ENCODE results near the gene PCDHB7.
"Not testable (repeated sequence)": the region's sequence is repeated elsewhere in the genome, so short reads cannot be mapped to it uniquely, and the experiment has no call there.

The PCDHB7 gene

DNA sequence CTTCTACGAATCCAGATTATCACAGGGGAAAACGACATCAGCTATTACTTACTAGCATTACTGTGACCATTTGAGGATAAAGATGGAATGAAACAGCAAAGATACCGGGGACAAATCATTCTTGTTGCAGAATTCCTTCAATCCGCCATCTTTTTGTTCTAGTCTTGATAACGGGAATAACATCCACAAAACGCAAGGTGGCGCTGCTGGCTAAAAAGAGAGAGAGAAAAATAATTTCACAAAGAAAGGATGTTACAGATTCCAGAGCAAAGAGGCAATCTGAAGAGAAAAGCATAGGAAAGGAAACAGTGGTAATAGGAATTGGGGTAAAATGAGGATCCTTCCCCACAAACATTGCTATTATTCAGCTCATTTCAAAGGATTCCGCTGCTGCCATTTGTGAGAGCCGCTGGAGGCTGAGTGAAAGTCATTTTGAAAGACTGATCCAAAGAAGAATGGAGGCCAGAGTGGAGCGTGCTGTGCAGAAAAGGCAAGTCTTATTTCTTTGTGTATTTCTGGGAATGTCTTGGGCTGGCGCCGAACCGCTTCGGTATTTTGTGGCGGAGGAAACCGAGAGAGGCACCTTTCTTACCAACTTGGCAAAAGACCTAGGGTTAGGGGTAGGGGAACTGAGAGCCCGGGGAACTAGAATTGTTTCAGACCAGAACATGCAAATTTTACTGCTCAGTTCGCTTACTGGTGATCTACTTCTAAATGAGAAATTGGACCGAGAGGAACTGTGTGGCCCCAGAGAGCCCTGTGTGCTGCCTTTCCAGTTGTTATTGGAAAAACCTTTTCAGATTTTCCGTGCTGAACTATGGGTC, at the start of gene PCDHB7:
Gene PCDHB7 (plus strand): TSS at position 264 of the 824 bp plus-strand sequence. CDS start 192 bp downstream, at position 456.
- DNase-seq (ENCODE audit: low read depth) = no peak

DNA sequence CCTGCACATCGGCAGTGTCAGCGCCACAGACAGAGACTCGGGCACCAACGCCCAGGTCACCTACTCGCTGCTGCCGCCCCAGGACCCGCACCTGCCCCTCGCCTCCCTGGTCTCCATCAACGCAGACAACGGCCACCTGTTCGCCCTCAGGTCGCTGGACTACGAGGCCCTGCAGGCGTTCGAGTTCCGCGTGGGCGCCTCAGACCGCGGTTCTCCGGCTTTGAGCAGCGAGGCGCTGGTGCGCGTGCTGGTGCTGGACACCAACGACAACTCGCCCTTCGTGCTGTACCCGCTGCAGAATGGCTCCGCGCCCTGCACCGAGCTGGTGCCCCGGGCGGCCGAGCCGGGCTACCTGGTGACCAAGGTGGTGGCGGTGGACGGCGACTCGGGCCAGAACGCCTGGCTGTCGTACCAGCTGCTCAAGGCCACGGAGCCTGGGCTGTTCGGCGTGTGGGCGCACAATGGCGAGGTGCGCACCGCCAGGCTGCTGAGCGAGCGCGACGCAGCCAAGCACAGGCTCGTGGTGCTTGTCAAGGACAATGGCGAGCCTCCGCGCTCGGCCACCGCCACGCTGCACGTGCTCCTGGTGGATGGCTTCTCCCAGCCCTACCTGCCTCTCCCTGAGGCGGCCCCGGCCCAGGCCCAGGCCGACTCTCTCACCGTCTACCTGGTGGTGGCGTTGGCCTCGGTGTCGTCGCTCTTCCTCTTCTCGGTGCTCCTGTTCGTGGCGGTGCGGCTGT, 48.9 kb upstream of the PCDHB7 start:
- not testable (repeated sequence) for DNase-seq (ENCODE audit: low read depth)

DNA sequence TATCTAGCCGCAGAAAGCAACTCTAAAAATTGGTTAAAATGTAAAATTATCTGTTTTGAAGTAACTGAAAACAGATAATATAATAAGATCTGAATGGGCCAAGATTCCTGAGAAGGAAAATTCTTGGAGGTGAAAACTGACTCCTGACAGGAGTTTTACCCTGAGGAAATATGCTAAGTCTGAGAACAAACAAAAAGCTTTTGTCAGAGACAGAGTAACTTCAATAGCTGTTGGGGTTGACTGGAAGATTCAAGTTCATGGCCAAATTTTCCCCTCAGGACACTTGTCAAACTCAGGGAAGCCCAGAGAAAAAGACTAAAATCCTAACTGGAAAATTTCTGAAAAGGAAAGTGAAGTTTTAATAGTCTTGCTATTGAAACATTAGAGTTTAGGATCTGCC, 45.1 kb upstream of the PCDHB7 start:
- no peak for DNase-seq (ENCODE audit: low read depth)

DNA sequence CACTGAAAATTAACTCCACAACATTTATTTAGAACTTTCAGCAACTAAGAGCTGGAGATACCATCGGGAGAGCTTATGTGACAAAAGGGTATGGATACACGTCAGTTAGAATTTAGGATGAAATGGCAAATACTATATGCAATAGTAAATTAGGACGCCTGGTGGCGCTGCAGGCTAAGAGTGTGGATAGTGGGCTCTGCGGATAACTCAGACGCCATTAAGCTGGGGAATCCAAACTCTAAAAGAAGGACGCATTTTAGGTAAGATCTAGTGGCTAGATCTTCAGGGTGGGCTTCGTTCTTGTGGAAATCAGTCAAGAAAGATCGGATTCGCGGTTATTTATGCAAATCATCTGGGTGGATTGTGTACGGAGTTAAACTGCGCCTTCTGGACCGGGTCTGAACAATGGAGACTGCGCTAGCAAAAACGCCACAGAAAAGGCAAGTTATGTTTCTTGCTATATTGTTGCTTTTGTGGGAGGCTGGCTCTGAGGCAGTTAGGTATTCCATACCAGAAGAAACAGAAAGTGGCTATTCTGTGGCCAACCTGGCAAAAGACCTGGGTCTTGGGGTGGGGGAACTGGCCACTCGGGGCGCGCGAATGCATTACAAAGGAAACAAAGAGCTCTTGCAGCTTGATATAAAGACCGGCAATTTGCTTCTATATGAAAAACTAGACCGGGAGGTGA, 37.3 kb upstream of the PCDHB7 start, which contains the start of gene PCDHB5:
Gene PCDHB5 (plus strand): TSS at position 177 of the 688 bp plus-strand sequence. CDS start 229 bp downstream, at position 406.
- no peak for DNase-seq (ENCODE audit: low read depth)

DNA sequence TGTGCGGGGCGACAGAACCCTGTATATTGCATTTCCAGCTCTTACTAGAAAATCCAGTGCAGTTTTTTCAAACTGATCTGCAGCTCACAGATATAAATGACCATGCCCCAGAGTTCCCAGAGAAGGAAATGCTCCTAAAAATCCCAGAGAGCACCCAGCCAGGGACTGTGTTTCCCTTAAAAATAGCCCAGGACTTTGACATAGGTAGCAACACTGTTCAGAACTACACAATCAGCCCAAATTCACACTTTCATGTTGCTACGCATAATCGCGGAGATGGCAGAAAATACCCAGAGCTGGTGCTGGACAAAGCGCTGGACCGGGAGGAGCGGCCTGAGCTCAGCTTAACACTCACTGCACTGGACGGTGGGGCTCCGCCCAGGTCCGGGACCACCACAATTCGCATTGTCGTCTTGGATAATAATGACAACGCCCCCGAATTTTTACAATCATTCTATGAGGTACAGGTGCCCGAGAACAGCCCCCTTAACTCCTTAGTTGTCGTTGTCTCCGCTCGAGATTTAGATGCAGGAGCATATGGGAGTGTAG, 36.7 kb upstream of the PCDHB7 start:
- no peak for DNase-seq (ENCODE audit: low read depth)

DNA sequence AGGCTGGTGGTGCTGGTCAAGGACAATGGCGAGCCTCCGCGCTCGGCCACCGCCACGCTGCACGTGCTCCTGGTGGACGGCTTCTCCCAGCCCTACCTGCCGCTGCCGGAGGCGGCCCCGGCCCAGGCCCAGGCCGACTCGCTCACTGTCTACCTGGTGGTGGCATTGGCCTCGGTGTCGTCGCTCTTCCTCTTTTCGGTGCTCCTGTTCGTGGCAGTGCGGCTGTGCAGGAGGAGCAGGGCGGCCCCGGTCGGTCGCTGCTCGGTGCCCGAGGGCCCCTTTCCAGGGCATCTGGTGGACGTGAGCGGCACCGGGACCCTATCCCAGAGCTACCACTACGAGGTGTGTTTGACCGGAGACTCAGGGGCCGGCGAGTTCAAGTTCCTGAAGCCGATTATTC, 35.1 kb upstream of the PCDHB7 start:
- not testable (repeated sequence) for DNase-seq (ENCODE audit: low read depth)

DNA sequence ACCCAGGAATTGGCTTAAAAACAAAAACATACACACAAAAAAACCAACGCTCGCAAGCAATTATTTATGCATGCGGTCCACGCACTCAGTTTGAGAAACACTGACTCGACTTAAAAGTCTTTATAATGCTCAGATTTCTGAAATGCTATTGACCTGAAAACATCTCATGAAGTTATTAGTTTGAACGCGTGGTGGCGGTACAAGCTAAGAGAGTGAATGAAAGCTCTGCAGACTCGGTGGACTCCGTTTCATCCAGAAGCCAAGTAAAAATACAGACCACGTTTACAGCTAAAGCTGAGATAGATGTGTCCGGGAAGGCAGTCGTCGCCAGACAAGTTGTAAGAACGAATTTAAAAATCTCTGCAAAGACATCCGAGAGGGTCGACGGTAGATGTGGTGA, 22.6 kb upstream of the PCDHB7 start, which contains the start of gene PCDHB6:
Gene PCDHB6 (plus strand): TSS at position 246 of the 400 bp plus-strand sequence. CDS start 201 bp downstream, outside the sequence.
- no peak for DNase-seq (ENCODE audit: low read depth)

DNA sequence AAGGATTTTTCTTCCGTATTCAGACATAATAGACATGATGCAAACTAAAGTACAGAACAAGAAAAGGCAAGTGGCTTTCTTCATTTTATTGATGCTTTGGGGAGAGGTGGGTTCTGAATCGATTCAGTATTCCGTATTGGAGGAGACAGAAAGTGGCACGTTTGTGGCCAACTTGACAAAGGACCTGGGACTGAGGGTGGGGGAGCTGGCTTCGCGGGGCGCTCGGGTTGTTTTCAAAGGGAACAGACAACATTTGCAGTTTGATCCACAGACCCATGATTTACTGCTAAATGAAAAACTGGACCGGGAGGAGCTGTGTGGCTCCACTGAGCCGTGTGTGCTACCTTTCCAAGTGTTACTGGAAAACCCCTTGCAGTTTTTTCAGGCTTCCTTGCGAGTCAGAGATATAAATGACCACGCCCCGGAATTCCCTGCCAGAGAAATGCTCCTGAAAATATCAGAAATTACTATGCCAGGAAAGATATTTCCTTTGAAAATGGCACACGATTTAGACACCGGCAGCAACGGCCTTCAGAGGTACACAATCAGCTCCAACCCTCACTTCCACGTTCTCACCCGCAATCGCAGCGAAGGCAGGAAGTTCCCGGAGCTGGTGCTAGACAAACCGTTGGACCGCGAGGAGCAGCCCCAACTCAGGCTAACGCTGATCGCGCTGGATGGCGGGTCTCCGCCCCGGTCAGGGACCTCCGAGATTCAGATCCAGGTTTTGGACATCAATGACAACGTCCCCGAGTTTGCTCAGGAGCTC, 22.0 kb upstream of the PCDHB7 start:
- no peak for DNase-seq (ENCODE audit: low read depth)

DNA sequence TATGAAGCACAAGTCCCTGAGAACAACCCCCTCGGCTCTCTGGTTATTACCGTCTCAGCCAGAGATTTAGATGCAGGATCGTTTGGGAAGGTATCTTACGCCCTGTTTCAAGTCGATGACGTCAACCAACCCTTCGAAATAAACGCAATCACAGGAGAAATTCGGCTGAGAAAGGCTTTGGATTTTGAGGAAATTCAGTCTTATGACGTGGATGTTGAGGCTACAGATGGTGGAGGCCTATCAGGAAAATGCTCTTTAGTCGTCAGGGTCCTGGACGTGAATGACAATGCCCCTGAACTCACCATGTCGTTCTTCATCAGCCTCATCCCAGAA, 21.5 kb upstream of the PCDHB7 start:
- DNase-seq (ENCODE audit: low read depth) = no peak

DNA sequence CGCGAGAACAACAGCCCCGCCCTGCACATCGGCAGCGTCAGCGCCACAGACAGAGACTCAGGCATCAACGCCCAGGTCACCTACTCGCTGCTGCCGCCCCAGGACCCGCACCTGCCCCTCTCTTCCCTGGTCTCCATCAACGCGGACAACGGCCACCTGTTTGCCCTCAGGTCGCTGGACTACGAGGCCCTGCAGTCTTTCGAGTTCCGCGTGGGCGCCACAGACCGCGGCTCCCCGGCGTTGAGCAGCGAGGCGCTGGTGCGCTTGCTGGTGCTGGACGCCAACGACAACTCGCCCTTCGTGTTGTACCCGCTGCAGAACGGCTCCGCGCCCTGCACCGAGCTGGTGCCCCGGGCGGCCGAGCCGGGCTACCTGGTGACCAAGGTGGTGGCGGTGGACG, 20.8 kb upstream of the PCDHB7 start:
- DNase-seq (ENCODE audit: low read depth) = not testable (repeated sequence)

DNA sequence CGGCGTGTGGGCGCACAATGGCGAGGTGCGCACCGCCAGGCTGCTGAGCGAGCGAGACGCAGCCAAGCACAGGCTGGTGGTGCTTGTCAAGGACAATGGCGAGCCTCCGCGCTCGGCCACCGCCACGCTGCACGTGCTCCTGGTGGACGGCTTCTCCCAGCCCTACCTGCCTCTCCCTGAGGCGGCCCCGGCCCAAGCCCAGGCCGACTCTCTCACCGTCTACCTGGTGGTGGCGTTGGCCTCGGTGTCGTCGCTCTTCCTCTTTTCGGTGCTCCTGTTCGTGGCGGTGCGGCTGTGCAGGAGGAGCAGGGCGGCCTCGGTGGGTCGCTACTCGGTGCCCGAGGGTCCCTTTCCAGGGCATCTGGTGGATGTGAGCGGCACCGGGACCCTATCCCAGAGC, 20.3 kb upstream of the PCDHB7 start:
- DNase-seq (ENCODE audit: low read depth) = not testable (repeated sequence)

DNA sequence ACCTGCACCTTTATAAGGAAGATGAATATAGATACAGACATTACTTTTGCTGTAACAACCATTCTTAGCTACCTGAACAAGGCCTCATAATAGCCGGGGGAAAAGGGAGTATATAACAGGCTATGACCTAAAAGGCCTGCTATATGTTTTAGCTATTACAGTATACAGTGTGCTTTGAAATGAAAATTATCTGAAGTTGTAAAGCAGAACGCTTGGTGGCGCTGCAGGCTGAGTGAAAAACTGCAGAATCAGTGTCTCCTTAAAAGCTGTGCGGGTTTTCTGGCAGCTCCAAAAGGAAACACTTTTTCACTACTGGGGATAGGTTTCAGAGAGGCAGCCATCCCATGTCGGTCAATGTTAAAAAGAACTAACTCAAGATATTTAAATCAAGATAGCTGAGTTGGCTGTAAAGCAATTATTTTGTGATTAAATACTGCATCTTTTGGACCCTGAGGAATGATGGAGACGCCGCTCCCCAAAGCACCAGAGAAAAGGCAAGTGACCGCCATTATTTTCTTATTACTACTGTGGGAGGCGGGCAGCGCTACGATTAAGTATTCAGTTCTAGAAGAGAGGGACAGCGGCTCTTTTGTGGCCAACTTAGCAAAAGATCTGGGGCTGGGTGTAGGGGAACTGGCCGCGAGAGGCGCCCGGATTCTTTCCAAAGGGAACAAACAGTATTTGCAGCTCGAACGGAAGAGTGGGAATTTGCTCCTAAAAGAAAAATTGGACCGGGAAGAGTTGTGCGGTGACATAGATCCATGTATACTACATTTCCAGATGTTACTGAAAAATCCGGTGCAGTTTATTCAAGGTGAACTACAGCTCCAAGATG, 16.7 kb upstream of the PCDHB7 start:
- DNase-seq (ENCODE audit: low read depth) = no peak

DNA sequence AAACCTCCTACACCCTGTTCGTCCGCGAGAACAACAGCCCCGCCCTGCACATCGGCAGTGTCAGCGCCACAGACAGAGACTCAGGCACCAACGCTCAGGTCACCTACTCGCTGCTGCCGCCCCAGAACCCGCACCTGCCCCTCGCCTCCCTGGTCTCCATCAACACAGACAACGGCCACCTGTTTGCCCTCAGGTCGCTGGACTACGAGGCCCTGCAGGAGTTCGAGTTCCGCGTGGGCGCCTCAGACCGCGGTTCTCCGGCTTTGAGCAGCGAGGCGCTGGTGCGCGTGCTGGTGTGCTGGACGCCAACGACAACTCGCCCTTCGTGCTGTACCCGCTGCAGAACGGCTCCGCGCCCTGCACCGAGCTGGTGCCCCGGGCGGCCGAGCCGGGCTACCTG, 15.1 kb upstream of the PCDHB7 start:
- not testable (repeated sequence) for DNase-seq (ENCODE audit: low read depth)

DNA sequence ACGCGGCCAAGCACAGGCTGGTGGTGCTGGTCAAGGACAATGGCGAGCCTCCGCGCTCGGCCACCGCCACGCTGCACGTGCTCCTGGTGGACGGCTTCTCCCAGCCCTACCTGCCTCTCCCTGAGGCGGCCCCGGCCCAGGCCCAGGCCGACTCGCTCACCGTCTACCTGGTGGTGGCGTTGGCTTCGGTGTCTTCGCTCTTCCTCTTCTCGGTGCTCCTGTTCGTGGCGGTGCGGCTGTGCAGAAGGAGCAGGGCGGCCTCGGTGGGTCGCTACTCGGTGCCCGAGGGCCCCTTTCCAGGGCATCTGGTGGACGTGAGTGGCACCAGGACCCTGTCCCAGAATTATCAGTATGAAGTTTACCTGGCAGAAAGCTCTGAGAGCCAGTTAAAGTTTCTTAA, 14.5 kb upstream of the PCDHB7 start:
- not testable (repeated sequence) for DNase-seq (ENCODE audit: low read depth)

DNA sequence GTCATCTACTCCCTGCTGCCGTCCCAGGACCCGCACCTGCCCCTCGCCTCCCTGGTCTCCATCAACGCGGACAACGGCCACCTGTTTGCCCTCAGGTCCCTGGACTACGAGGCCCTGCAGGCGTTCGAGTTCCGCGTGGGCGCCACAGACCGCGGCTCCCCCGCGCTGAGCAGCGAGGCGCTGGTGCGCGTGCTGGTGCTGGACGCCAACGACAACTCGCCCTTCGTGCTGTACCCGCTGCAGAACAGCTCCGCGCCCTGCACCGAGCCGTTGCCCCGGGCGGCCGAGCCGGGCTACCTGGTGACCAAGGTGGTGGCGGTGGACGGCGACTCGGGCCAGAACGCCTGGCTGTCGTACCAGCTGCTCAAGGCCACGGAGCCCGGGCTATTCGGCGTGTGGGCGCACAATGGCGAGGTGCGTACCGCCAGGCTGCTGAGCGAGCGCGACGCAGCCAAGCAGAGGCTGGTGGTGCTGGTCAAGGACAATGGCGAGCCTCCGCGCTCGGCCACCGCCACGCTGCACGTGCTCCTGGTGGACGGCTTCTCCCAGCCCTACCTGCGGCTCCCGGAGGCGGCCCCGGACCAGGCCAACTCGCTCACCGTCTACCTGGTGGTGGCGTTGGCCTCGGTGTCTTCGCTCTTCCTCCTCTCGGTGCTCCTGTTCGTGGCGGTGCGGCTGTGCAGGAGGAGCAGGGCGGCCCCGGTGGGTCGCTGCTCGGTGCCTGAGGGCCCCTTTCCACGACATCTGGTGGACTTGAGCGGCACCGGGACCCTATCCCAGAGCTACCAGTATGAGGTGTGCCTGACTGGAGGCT, 2.1 kb downstream of the PCDHB7 start:
- not testable (repeated sequence) for DNase-seq (ENCODE audit: low read depth)

DNA sequence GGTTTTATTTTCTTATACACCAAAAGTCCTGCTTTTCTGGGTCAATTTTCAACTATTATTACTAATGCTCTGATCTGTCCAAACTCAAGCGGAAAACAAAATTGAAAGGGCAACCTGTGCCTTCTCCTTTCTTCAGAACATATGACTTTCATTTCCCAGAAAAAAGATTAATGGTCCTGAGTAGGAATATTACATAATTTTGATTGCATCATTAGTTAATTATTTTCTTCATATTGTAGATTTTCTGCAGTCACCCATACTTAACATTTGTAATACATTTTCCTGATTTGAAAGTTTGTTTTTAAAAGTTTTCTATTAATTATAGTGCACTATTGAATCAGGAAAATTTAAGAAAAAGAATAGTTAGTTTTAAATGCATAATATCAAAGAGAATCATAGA, 3.5 kb downstream of the PCDHB7 start:
- DNase-seq (ENCODE audit: low read depth) = no peak

DNA sequence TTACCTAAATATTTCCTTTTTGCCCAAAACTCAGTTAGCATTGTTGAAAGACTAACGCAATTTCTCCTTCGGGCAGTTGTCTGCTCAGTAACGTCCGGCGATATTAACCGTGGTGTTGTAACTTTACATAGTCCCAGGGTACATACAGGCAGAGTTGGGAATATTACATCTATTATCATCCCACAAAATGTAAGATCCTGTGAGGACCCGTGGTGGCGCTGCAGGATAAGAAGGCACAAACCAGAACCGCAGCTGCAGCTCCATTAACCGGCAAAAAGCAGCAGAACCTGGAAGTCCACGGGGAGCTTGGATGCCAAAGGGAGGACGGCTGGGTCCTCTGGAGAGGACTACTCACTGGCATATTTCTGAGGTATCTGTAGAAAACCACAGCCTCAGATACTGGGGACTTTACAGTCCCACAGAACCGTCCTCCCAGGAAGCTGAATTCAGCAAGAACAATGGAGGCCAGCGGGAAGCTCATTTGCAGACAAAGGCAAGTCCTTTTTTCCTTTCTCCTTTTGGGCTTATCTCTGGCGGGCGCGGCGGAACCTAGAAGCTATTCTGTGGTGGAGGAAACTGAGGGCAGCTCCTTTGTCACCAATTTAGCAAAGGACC, 5.2 kb downstream of the PCDHB7 start, which contains the start of gene PCDHB8:
Gene PCDHB8 (plus strand): TSS at position 214 of the 615 bp plus-strand sequence. CDS start 245 bp downstream, at position 459.
- DNase-seq (ENCODE audit: low read depth) = not testable (repeated sequence)

DNA sequence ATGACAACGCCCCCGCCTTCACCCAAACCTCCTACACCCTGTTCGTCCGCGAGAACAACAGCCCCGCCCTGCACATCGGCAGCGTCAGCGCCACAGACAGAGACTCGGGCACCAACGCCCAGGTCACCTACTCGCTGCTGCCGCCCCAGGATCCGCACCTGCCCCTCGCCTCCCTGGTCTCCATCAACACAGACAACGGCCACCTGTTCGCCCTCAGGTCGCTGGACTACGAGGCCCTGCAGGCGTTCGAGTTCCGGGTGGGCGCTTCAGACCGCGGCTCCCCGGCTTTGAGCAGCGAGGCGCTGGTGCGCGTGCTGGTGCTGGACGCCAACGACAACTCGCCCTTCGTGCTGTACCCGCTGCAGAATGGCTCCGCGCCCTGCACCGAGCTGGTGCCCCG, 6.9 kb downstream of the PCDHB7 start:
- not testable (repeated sequence) for DNase-seq (ENCODE audit: low read depth)

DNA sequence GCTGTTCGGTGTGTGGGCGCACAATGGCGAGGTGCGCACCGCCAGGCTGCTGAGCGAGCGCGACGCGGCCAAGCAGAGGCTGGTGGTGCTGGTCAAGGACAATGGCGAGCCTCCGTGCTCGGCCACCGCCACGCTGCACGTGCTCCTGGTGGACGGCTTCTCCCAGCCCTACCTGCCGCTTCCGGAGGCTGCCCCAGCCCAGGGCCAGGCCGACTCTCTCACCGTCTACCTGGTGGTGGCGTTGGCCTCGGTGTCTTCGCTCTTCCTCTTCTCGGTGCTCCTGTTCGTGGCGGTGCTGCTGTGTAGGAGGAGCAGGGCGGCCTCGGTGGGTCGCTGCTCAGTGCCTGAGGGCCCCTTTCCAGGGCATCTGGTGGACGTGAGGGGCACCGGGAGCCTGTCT, 7.4 kb downstream of the PCDHB7 start:
- DNase-seq (ENCODE audit: low read depth) = not testable (repeated sequence)
